ENCODE data around the gene MSI2. TPM values are rescaled to one million over a fixed set of nuclear protein-coding genes. Genes with fewer than 3 reads are reported as not detected.

The MSI2 gene
- total RNA-seq, 1 donor from 2014 or later: 144 TPM

- no peak for DNase-seq (ENCODE audit: low spot score in 2 of 2, unreplicated experiment in 2 of 2)
- Mint-ChIP-seq H3K4me3 (no peak overlapping the region), H3K36me3 (peaks cover 2% of the 10 kb centered on the region), H3K4me1 (peaks cover 34% of the 10 kb centered on the region), H3K27ac (no peak overlapping the region), H3K9me3 (no peaks in the 10 kb centered on the region), H3K27me3 (ENCODE audit: low read depth) (no peaks in the 10 kb centered on the region)
- TF ChIP-seq, protein P1, sequence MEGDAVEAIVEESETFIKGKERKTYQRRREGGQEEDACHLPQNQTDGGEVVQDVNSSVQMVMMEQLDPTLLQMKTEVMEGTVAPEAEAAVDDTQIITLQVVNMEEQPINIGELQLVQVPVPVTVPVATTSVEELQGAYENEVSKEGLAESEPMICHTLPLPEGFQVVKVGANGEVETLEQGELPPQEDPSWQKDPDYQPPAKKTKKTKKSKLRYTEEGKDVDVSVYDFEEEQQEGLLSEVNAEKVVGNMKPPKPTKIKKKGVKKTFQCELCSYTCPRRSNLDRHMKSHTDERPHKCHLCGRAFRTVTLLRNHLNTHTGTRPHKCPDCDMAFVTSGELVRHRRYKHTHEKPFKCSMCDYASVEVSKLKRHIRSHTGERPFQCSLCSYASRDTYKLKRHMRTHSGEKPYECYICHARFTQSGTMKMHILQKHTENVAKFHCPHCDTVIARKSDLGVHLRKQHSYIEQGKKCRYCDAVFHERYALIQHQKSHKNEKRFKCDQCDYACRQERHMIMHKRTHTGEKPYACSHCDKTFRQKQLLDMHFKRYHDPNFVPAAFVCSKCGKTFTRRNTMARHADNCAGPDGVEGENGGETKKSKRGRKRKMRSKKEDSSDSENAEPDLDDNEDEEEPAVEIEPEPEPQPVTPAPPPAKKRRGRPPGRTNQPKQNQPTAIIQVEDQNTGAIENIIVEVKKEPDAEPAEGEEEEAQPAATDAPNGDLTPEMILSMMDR (IDR thresholded peaks at IDR 0.05; ENCODE audit: unreplicated experiment): no peak
Observed at GRCh38 chr17:57560319-57560705, 304.0 kb downstream of the MSI2 start.

- Mint-ChIP-seq H3K9me3 (no peaks in the 10 kb centered on the region), H3K27ac (no peak overlapping the region), H3K4me1 (peaks cover 36% of the 10 kb centered on the region), H3K36me3 (peaks cover 2% of the 10 kb centered on the region), H3K27me3 (ENCODE audit: low read depth) (no peaks in the 10 kb centered on the region), H3K4me3 (no peak overlapping the region)
- TF ChIP-seq, protein P1 (IDR thresholded peaks at IDR 0.05; ENCODE audit: unreplicated experiment): no peak
- DNase-seq (ENCODE audit: low spot score in 2 of 2, unreplicated experiment in 2 of 2): no peak
Observed at GRCh38 chr17:57561072-57561861, 304.9 kb downstream of the MSI2 start.

GRCh38 chr17:57562184-57562698, 305.9 kb downstream of the MSI2 start:
- no peak overlapping the region for H3K4me3 Mint-ChIP-seq
- no peaks in the 10 kb centered on the region for H3K9me3 Mint-ChIP-seq
- no peak for DNase-seq (ENCODE audit: low spot score in 2 of 2, unreplicated experiment in 2 of 2)
- peaks cover 32% of the 10 kb centered on the region for H3K4me1 Mint-ChIP-seq
- H3K36me3 Mint-ChIP-seq: peaks cover 2% of the 10 kb centered on the region
- no peak overlapping the region for H3K27ac Mint-ChIP-seq
- TF ChIP-seq, protein P1 (IDR thresholded peaks at IDR 0.05; ENCODE audit: unreplicated experiment): no peak
- H3K27me3 Mint-ChIP-seq (ENCODE audit: low read depth): no peaks in the 10 kb centered on the region

- Mint-ChIP-seq H3K27me3 (ENCODE audit: low read depth) (no peaks in the 10 kb centered on the region), H3K27ac (no peak overlapping the region), H3K4me3 (no peak overlapping the region), H3K36me3 (peaks cover 2% of the 10 kb centered on the region), H3K4me1 (peaks cover 24% of the 10 kb centered on the region), H3K9me3 (no peaks in the 10 kb centered on the region)
- TF ChIP-seq, protein P1 (IDR thresholded peaks at IDR 0.05; ENCODE audit: unreplicated experiment): no peak
- DNase-seq (ENCODE audit: low spot score in 2 of 2, unreplicated experiment in 2 of 2): no peak
Observed at GRCh38 chr17:57563958-57564357, 307.6 kb downstream of the MSI2 start.

GRCh38 chr17:57565176-57565575, 308.9 kb downstream of the MSI2 start:
- TF ChIP-seq, protein P1 (IDR thresholded peaks at IDR 0.05; ENCODE audit: unreplicated experiment): no peak
- Mint-ChIP-seq H3K4me1 (peaks cover 21% of the 10 kb centered on the region), H3K27ac (no peak overlapping the region)

More at GRCh38 chr17:57565176-57565575, 308.9 kb downstream of the MSI2 start:
- no peaks in the 10 kb centered on the region for H3K9me3 Mint-ChIP-seq
- H3K36me3 Mint-ChIP-seq: peaks cover 2% of the 10 kb centered on the region
- no peak for DNase-seq (ENCODE audit: low spot score in 2 of 2, unreplicated experiment in 2 of 2)
- no peaks in the 10 kb centered on the region for H3K27me3 Mint-ChIP-seq (ENCODE audit: low read depth)
- no peak overlapping the region for H3K4me3 Mint-ChIP-seq

Data from mesothelial cell of epicardium (in vitro differentiated cells).